Spleen (tissue), 7 donors: ENCODE results near the gene E2F8.

Experiments
- POLR2A ChIP-seq, 3 donors: fragments of 450-650 bp; IDR thresholded peaks; one replicate each; pipeline ENCODE4 v1.5.1; 2017; ENCODE audit warnings: antibody characterized with exemption in 3 of 3, mild to moderate bottlenecking in 1 of 3
- POLR2AphosphoS5 ChIP-seq, 3 donors: sonication (generic); formaldehyde crosslinking; IDR thresholded peaks; one replicate each; pipeline ENCODE4 v1.5.1; 2017; ENCODE audit warnings: antibody characterized with exemption in 3 of 3
- TF ChIP-seq, protein P1 (sequence below), 11 experiments: fragments of 200-600 bp in 7 of 11; fragments of 450-650 bp in 4 of 11; sonication (generic) in 4 of 11; IDR thresholded peaks in 8 of 11; conservative IDR thresholded peaks in 3 of 11; 1 replicate in 7 of 11; 2 replicates in 4 of 11; pipeline versions ENCODE4 v1.4.0 to v1.8.0; 2016 to 2021; ENCODE audit warnings: antibody characterized with exemption in 11 of 11, inconsistent platforms in 4 of 11, mild to moderate bottlenecking in 1 of 11
- donor health status: DM: no; HTN: no; CAD: no; lungs with moderate emphysema.
- donor health status: DM: no; HTN: no; CAD: no.
- donor health status: DM: no; HTN: no; CAD: no.

DNA sequence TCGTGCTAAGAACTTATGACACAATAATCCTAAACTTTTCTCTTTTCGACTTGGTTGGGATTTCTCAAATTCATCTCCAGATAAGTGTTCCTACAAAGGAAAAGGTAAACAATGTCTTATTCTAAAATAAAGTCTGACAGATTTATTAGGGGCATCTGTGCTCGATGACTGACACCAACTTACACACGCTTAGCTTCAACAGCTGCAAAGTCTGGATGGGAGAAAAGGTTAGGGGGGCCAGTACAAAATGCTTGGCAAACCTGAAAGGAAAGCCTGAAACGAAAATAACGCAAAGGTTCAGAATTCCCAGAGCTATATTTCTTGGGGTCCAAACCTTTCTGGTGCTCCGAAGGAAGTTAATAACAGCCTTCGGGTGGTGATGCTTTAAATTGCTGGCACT is 3.4 kb downstream of the E2F8 start:
- TF ChIP-seq, protein P1, sequence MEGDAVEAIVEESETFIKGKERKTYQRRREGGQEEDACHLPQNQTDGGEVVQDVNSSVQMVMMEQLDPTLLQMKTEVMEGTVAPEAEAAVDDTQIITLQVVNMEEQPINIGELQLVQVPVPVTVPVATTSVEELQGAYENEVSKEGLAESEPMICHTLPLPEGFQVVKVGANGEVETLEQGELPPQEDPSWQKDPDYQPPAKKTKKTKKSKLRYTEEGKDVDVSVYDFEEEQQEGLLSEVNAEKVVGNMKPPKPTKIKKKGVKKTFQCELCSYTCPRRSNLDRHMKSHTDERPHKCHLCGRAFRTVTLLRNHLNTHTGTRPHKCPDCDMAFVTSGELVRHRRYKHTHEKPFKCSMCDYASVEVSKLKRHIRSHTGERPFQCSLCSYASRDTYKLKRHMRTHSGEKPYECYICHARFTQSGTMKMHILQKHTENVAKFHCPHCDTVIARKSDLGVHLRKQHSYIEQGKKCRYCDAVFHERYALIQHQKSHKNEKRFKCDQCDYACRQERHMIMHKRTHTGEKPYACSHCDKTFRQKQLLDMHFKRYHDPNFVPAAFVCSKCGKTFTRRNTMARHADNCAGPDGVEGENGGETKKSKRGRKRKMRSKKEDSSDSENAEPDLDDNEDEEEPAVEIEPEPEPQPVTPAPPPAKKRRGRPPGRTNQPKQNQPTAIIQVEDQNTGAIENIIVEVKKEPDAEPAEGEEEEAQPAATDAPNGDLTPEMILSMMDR (IDR thresholded peaks at IDR 0.05 in 8 of 11, conservative IDR thresholded peaks at IDR 0.05 in 3 of 11), result no peak
- TF ChIP-seq POLR2AphosphoS5 (IDR thresholded peaks at IDR 0.05), result no peak
- TF ChIP-seq POLR2A (IDR thresholded peaks at IDR 0.05), result no peak
